ENCODE measurements around the gene KMT2B. TPM values are rescaled to one million over a fixed set of nuclear protein-coding genes. Genes with fewer than 3 reads are reported as not detected.

The KMT2B gene
- total RNA-seq, 1 experiment from 2014 or later, result 32.2 TPM

DNA sequence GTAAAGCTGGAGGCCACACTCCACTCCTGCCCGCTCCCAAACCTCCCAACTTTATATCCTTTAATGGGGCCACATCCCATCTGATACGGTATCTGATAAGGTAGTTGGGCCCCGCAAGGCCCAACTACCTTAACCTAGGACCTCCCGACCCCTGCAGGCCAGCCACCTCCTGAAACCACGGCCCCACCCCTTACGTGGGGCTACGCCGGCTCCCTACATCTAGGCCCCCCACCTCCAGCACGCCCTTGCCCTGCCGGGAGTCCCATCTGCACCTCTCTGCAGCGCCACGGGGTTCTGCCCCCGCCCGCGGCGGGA, 22.3 kb downstream of the KMT2B start:
- Histone ChIP-seq H3K9me2 (ENCODE audit: insufficient read depth) (no peaks in the 10 kb centered on the region), H4K20me1 (ENCODE audit: insufficient read depth) (no peaks in the 10 kb centered on the region), H3K4me3 (peak overlapping the region; percentile 86), H3K4me2 (peak overlapping the region; percentile 100), H3K27me3 (ENCODE audit: insufficient read depth, low read depth) (no peaks in the 10 kb centered on the region), H2AFZ (peak overlapping the region; percentile 77), H3K9me3 (ENCODE audit: insufficient read depth, low read depth) (no peaks in the 10 kb centered on the region), H3K4me1 (replicated peaks; ENCODE audit: insufficient read depth) (peaks cover 10% of the 10 kb centered on the region; the same call in 1 of the 2 replicates), H3K79me2 (ENCODE audit: low read depth) (no peaks in the 10 kb centered on the region), H3K27ac (no peak overlapping the region), H3K36me3 (ENCODE audit: low read depth) (no peaks in the 10 kb centered on the region), H3F3A (ENCODE audit: insufficient read depth, low read depth) (peaks cover 20% of the 10 kb centered on the region; the same call in 1 of the 2 replicates)
- no TSS peak for BruUV-seq (replicated peaks)
- no peak for TF ChIP-seq EZH2 (IDR thresholded peaks at IDR 0.05; ENCODE audit: low read depth)
- TF ChIP-seq CTCF (conservative IDR thresholded peaks at IDR 0.05), result no peak
- DNase-seq, result no peak
- CTCF ChIA-PET, result no interaction called here
- intact Hi-C loops (cut with micrococcal nuclease; ENCODE audit: unreplicated experiment), result loop anchor here (2.0 to 10.0 kb wide), 3 partner anchors 19 to 255 kb away; partner anchors contain the start of genes HCST, NFKBID, PROSER3 and SDHAF1
- POLR2A ChIA-PET (ENCODE audit: unreplicated experiment), result interaction anchor here (0.5 kb wide), 1 partner anchor 33 kb away, joined by 5 read pairs; no protein-coding TSS in a partner anchor

- no peaks in the 10 kb centered on the region for H3K9me2 ChIP-seq (ENCODE audit: insufficient read depth)
- H3K79me2 ChIP-seq (ENCODE audit: low read depth), result peaks cover 1% of the 10 kb centered on the region
- H3K4me1 ChIP-seq (replicated peaks; ENCODE audit: insufficient read depth), result peaks cover 10% of the 10 kb centered on the region; the same call in 1 of the 2 replicates
- intact Hi-C loops (cut with micrococcal nuclease; ENCODE audit: unreplicated experiment), result loop anchor here (2.0 to 10.0 kb wide), 3 partner anchors 18 to 254 kb away; partner anchors contain the start of genes HCST, NFKBID, PROSER3 and SDHAF1
- CTCF ChIA-PET, result interaction anchor here (0.6 kb wide), 1 partner anchor 429 kb away, joined by 7 read pairs; no protein-coding TSS in a partner anchor
- H3K27me3 ChIP-seq (ENCODE audit: insufficient read depth, low read depth), result no peaks in the 10 kb centered on the region
- DNase-seq, result peak; percentile 86 to 96
- TF ChIP-seq EZH2 (IDR thresholded peaks at IDR 0.05; ENCODE audit: low read depth) (no peak), CTCF (conservative IDR thresholded peaks at IDR 0.05) (no peak; the same call in 1 of the 2 replicates)
- H2AFZ ChIP-seq, result peak overlapping the region; percentile 88
- peaks cover 20% of the 10 kb centered on the region; the same call in 1 of the 2 replicates for H3F3A ChIP-seq (ENCODE audit: insufficient read depth, low read depth)
- peak overlapping the region; percentile 86 for H3K4me3 ChIP-seq
- peak overlapping the region; percentile 100 for H3K4me2 ChIP-seq
- no peaks in the 10 kb centered on the region for H3K9me3 ChIP-seq (ENCODE audit: insufficient read depth, low read depth)
- no peaks in the 10 kb centered on the region for H4K20me1 ChIP-seq (ENCODE audit: insufficient read depth)
- H3K36me3 ChIP-seq (ENCODE audit: low read depth), result no peaks in the 10 kb centered on the region
- BruUV-seq (replicated peaks), result no TSS peak
- no peak overlapping the region for H3K27ac ChIP-seq
- POLR2A ChIA-PET (ENCODE audit: unreplicated experiment), result interaction anchor here (0.5 kb wide), 1 partner anchor 33 kb away, joined by 5 read pairs; no protein-coding TSS in a partner anchor
These were observed 22.8 kb downstream of the KMT2B start for GRCh38 chr19:35740423-35741202.

- ChIA-PET POLR2A (ENCODE audit: unreplicated experiment) (no interaction called here), CTCF (interaction anchor here (0.6 kb wide), 1 partner anchor 429 kb away, joined by 7 read pairs; no protein-coding TSS in a partner anchor)
- Histone ChIP-seq H3F3A (ENCODE audit: insufficient read depth, low read depth) (peaks cover 20% of the 10 kb centered on the region; the same call in 1 of the 2 replicates), H3K27me3 (ENCODE audit: insufficient read depth, low read depth) (no peaks in the 10 kb centered on the region), H3K36me3 (ENCODE audit: low read depth) (no peaks in the 10 kb centered on the region), H3K4me3 (peak overlapping the region; percentile 86), H4K20me1 (ENCODE audit: insufficient read depth) (no peaks in the 10 kb centered on the region), H3K27ac (no peak overlapping the region), H3K9me2 (ENCODE audit: insufficient read depth) (no peaks in the 10 kb centered on the region), H3K4me2 (peak overlapping the region; percentile 100), H3K9me3 (ENCODE audit: insufficient read depth, low read depth) (no peaks in the 10 kb centered on the region), H3K79me2 (ENCODE audit: low read depth) (peaks cover 7% of the 10 kb centered on the region), H3K4me1 (replicated peaks; ENCODE audit: insufficient read depth) (peaks cover 11% of the 10 kb centered on the region; the same call in 1 of the 2 replicates), H2AFZ (0 out of 2 replicates have a peak overlapping the region, but pooled peaks have one; percentile 88)
- intact Hi-C loops (cut with micrococcal nuclease; ENCODE audit: unreplicated experiment), result loop anchor here (2.0 to 10.0 kb wide), 3 partner anchors 18 to 254 kb away; partner anchors contain the start of genes HCST, NFKBID, PROSER3 and SDHAF1
- BruUV-seq (replicated peaks), result no TSS peak
- TF ChIP-seq EZH2 (IDR thresholded peaks at IDR 0.05; ENCODE audit: low read depth) (no peak), CTCF (conservative IDR thresholded peaks at IDR 0.05) (no peak)
- DNase-seq, result no peak
These were observed 23.4 kb downstream of the KMT2B start for GRCh38 chr19:35741203-35741515.

Measured in PC-9 (cell line).